MV-4-11 (cell line): ENCODE data around the gene HLA-F.
A peak's percentile ranks its signal among the peaks of the same experiment; 100 is the strongest.

Experiments used
- DNase-seq: peaks from one replicate; lab custom pipeline; 2025; lab: John Stamatoyannopoulos, UW

Gene HLA-F

GRCh38 chr6:29724937-29725869, 2.0 kb downstream of the HLA-F start:
- DNase-seq: no peak

DNA sequence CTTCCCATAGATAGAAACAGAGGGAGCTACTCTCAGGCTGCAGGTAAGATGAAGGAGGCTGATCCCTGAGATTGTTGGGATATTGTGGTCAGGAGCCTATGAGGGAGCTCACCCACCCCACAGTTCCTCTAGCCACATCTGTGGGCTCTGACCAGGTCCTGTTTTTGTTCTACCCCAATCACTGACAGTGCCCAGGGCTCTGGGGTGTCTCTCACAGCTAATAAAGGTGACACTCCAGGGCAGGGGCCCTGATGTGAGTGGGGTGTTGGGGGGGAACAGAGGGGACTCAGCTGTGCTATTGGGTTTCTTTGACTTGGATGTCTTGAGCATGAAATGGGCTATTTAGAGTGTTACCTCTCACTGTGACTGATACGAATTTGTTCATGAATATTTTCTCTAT, 2.8 kb downstream of the HLA-F start:
- DNase-seq: no peak

- DNase-seq: no peak
These were observed 3.4 kb downstream of the HLA-F start for GRCh38 chr6:29726571-29727194.

DNA sequence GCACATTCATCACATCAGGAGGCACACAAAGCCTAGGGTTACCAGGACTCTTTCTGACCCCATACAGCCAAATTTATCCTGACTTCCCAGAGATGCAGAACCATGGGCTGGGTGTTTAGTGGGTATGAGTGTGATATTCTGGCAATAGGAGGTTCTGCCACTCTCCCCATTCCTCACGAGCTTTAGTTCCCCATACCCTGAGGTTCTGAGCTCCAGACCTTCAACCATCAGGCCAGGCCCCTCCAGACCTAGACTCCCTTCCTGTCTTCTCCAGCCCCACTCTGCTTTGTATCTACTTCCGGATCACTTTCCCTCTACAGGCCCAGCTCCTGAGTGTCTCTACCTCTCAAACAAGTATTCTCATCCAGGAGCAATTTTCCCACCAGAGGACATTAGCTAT, 4.4 kb downstream of the HLA-F start:
- DNase-seq: no peak

GRCh38 chr6:29728173-29728874, 5.1 kb downstream of the HLA-F start:
- no peak for DNase-seq

DNA sequence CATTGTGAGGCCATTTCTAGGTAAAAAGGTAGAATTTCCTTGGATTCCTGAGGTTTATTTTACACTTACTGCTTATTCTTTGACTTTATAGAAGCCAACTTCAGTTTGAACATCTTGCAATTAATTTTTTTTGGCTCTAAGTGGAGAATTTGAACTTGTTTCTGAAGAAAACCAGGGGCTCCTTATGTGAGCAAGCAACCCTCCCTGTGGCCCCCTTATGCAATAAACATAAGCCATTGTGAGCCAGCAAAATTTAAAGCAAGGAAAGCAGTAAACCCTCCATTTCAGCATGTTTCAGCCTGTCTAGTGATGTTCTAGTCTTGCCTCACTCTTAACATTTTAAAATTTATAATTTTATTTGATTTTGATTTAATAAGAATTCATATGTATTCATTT, 5.6 kb downstream of the HLA-F start:
- no peak for DNase-seq

GRCh38 chr6:29729774-29730328, 6.6 kb downstream of the HLA-F start:
- no peak for DNase-seq

DNA sequence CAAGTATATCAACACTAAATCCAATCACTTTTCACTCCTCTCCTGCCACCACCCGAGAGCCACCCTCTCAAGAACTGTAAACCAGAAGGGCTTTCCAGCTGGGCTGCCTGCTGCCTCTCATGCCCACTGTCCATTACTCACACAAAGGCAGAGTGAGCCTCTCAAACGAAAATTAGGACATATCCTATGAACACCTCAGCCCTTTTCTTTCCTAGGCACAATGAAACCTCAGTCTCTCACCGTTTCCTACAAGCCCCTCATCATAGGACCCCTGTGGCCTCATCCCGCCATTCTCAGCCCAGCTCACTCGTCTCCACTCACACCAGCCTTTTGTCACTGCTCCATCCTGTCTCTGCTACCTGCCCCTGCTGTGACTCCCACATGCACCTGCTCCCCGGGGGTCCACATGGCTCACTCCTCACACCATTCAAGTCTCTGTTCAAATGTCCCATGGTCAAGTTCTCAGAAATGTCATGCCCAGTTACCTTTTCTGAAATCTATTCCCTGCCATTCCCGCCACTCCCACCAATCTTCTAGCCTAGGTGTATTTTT, 7.4 kb downstream of the HLA-F start:
- no peak for DNase-seq

- DNase-seq: no peak
These were observed 8.0 kb downstream of the HLA-F start for GRCh38 chr6:29731281-29731680.

- DNase-seq: no peak
These were observed 9.8 kb downstream of the HLA-F start for GRCh38 chr6:29733057-29733456.

- peak; percentile 3 for DNase-seq
These were observed 11.1 kb downstream of the HLA-F start for GRCh38 chr6:29734046-29735018.

DNA sequence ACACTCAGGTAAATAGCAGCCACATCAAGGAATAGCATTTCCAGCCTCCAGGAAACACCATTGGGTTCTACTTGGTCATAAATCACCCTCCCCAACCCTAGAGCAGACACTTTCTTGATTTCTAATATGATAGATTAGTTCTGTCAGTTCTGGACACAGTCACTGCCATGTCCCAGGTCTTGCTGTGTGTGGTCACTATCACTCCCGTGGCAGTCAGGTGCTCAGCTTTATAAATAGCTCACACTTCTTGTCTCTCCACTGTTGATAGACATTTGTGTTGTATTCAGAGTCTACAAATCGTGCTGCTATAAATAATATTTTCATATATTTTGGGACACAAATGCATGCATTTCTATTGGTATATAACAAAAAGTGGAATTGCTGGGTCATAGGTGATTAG, 13.3 kb downstream of the HLA-F start:
- DNase-seq: no peak

- DNase-seq: peak; percentile 43
These were observed 14.7 kb downstream of the HLA-F start for GRCh38 chr6:29737707-29738630.

DNA sequence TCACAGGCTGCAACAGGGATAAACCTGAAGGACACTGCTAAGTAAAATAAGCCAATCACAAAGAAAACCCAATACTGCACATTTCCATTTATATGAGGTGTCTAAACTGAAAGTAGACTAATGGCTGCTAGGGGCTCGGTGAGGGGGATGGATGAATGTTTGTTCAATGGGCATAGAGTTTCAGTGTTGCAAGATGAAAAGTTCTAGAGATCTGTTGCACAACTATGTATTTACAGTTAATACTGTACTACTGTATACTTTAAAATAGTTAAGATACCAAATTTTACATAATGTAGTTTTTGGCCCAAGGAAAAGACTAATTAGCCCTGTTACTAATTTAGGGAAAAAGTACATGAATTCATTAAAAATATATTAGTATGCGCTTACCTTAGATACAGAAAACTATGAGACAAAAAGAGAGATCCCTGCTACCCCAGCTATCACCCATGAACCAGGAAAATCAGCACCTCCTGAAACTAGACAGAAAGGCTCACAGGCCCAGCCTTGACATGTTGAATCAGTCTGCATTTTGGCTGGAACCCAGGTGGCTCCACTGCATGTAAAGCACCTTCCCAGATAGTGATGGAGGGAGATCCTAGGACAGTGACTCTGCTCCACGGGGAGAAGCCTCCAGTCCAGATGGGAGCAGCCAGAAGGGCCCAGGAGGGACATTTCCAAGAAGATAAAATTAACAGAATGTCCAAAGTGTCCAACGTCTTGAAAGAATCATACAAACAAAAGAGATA, 16.1 kb downstream of the HLA-F start:
- no peak for DNase-seq

DNA sequence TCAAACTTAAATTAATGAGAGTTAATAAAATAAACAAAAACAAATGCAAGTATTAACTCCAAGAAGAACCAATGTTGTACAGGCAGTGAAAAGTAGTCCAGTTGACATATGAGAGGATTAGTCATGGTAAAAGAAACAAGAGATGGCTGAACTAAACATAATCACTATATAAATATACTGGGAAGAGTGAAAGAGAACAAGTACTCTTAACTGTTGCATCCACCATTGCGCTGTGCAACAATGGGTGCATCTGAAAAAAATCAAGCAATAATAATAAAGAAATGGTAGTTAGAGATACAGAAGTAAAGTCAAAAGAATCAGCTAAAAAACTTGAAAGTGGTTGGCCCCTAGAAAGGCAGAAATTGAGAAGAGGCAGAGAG, 16.6 kb downstream of the HLA-F start:
- no peak for DNase-seq

GRCh38 chr6:29741592-29741991, 18.4 kb downstream of the HLA-F start:
- no peak for DNase-seq

- no peak for DNase-seq
These were observed 18.9 kb downstream of the HLA-F start for GRCh38 chr6:29742127-29742526.

DNA sequence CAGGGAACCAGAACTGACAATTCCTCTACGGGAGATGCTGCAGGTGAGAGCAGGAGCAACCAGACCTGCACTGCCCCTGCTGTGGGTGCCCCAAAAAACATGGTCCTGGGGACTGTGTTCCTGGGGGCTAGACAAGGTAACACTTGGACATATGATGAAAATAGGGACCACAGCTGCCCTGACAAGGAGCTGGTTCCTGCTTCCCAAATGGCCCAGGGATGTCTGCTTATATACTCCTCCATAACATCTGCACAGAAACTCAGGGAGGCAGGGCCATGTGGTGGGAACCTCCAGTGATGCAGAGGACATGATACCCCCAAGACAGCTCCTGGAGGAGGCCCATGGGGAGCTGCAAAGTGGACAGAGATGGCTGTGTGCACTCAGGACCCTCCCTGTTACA, 19.8 kb downstream of the HLA-F start:
- DNase-seq: no peak

DNA sequence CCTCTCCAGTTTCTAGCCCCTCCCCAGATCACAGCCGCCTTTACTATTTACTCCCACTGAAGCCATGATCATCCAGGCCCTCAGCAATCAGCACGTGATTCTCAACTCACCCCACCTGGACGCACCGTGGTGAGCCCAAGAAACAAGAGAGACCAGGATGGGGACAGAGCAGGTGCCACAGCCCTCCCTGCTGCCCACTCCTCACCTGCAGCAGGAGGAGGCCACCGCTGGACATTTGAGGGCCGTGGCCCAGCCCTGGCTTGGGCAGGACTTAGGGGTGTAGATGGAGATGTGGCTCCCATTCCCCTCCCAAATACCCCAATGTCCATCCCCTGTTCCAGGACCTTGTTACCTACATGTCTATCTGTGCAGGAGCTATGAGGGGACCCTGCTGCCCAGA, 20.3 kb downstream of the HLA-F start:
- DNase-seq: no peak
